HG02798 (cell line): ENCODE data around the gene MLN.

Experiments
- ATAC-seq: cut with Tn5 transposase; IDR thresholded peaks from one replicate; pipeline ENCODE4 v1.9.1; 2021; ENCODE audit warnings: mild to moderate bottlenecking; ENCODE audit not compliant: unreplicated experiment, poor library complexity

MLN gene

GRCh38 chr6:33817489-33817888 is 13.7 kb upstream of the MLN start:
- no peak for ATAC-seq

DNA sequence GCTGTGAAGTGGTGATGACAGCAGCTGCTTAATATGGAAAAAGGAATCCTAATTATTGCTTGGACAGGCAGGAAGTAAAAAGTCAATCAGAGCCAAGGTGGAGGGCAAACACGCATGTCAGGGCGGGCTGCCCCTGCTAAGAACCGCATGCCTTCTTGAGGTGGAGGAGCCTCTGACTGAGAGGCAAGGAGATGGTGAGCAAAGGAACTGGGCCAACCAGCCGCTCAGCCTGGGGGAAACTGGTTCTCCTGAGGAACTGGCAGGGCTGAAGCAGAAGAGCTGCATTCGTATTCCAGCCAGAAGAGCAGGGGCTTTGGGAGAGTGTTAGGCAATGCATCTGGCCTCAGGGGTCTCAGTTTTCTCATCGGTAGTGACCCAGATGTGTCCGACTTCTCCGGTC is 13.1 kb upstream of the MLN start:
- ATAC-seq = no peak

DNA sequence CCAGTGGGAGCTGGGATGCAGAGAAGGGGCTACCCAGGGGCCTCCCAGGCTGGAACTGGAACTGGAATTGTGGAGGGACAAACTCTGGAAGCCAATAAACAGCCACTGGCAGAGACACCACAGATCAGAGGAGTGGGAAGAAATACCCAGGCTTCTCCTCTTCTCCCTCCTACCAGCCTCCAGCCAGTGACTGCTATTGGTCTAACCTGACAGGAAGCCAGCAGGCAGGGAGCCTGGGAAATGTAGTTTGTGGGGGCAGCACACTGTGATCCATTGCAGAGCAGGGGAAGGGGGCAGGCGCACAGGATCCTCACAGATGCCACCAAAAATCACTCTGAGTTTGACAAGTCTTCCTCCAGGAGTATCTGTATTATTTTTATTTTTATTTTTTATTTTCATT is 12.1 kb upstream of the MLN start:
- no peak for ATAC-seq

GRCh38 chr6:33813990-33814985 is 10.5 kb upstream of the MLN start:
- no peak for ATAC-seq

DNA sequence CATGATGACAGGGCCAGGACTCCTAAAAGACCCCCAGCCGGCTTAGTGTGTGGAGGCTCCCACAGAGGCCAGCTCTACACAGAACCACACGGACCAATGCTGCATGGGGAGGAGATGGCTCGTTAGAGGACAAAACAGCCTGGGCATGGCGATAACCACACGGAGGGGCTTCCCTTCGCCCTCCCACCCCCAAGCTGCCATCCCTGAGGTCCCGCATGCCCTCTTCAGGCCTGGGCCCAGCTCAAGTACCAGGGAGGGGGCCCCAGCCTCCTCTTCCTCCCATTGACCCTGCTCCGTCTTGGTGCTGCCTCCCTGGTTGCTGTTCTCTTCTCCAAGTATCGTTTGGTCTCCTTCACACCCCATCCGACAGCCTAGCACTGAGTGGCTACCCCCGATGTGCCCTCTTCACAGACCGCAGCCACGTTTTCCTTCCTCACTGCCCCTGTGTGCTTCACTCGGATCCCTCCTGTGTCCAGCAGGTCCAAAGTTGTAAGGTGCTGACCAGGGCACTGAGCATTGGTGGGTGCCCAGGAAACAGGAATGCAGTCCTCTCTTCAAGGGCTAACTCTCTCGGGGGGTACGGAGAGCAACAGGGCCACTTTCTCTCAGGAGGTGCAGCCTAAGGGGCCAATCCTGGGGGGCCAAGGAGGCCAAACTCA is 9.6 kb upstream of the MLN start:
- no peak for ATAC-seq

GRCh38 chr6:33812669-33813068 is 8.9 kb upstream of the MLN start:
- ATAC-seq = no peak

- no peak for ATAC-seq
These were observed 5.8 kb upstream of the MLN start for GRCh38 chr6:33809594-33809993.

- no peak for ATAC-seq
These were observed 4.9 kb upstream of the MLN start for GRCh38 chr6:33808641-33809180.

DNA sequence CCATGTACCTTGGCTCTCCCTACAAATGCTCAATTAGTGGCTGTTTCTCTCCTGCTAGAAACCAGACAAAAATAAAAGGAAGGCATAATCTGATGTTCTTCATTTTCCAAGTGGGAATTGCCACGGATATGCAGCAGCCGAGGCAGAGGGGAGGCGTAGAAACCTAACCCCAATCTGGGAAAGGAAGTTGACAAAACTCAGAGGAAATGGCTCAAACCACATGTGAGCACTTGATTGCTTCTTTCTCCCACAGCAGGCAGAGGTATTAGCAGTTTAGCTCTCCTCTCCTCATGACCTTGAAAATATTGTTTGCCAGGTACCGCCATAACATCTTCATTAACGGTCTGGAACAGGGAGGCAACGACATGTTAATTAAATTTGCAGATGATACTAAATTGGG is 3.8 kb upstream of the MLN start:
- no peak for ATAC-seq

DNA sequence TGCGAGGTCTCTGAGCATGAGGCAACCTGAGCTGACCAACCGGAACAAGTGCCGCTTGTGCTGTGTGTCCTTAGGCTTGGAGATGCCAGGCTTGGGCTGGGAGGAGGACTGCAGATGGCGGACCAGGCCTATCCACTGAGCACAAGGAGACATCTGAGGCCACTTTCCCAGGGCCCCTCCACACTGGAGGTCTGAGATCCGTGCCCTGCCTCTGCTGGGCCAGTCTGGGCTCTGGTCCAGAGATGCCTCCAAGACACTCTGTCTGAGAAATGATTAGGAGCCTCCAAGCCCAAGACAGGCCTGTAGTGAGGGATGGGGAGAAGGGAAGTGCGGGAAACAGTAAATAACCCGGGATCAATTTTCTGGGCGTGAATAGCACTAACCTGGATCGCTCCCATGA is 3.0 kb upstream of the MLN start:
- no peak for ATAC-seq

GRCh38 chr6:33802186-33802958 is 1.4 kb downstream of the MLN start:
- ATAC-seq = no peak

GRCh38 chr6:33801611-33802010 is 2.2 kb downstream of the MLN start:
- no peak for ATAC-seq

- no peak for ATAC-seq
These were observed 3.4 kb downstream of the MLN start for GRCh38 chr6:33800248-33800969.

- ATAC-seq = no peak
These were observed 4.2 kb downstream of the MLN start for GRCh38 chr6:33799454-33800113.

DNA sequence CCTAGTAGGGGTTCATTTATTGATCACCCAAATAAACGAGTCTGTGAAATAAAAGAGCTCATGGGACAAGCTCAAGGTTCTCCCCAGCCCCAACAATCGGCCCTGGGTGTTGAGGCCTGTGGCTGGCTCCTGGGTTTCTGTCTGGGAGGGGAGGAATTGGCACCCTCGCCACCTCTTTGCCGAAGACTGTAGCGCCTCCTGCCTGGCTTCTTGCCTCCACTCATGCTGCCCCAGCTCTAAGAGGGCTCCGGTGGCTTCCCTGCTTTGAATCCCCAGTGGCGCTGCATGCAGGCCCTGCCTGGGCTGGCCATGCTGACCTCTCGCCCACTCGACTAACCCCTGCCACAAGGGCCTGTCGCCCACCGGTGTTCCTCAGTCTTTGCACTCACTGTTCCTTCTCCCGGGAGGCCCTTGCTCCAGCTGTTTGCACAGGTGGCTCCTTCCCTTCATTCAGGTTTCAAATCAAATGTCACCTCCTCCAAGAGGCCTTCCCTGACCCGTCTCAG is 5.4 kb downstream of the MLN start:
- no peak for ATAC-seq

- ATAC-seq = no peak
These were observed 6.0 kb downstream of the MLN start for GRCh38 chr6:33797626-33798342.

- no peak for ATAC-seq
These were observed 8.7 kb downstream of the MLN start for GRCh38 chr6:33794910-33795623.

DNA sequence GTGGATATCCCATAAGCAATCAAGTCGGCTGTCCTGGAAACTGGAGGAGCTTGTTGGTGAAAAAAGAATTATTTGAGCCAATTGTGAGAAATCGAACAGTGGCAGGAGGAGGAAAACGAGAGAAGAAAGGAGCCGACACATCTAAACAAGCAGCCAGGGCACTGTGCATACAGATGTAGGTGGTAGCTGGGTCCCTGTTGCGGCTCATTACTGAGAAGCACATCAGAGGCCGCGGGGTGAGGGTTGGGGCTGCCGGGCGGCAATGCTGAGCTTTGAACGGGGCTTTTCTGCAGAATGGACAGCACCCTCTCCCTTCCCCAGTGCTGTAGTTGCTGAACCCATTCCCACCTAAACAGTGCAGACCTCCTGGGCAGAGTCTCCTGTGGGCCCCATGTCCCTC is 10.8 kb downstream of the MLN start:
- ATAC-seq = no peak
